Kidney epithelial cell (primary cell): ENCODE results near the gene TWNK. TPM values are rescaled to one million over a fixed set of nuclear protein-coding genes. Genes with fewer than 3 reads are reported as not detected.
"Not testable (repeated sequence)": the region's sequence is repeated elsewhere in the genome, so short reads cannot be mapped to it uniquely, and the experiment has no call there.

Experiments used
- DNase-seq: peaks from one replicate; pipeline ENCODE4 v3.0.0-alpha.2; 2010; ENCODE audit warnings: low read depth
- H3K27me3 ChIP-seq: 2 replicates; pipeline ENCODE4 v1.6.0; 2011; ENCODE audit warnings: low read length; ENCODE audit not compliant: control insufficient read depth, insufficient read depth
- H3K36me3 ChIP-seq: 2 replicates; pipeline ENCODE4 v1.5.1; 2011; ENCODE audit warnings: low read length; ENCODE audit not compliant: control insufficient read depth, insufficient read depth
- H3K4me3 ChIP-seq: 2 replicates; pipeline ENCODE4 v1.5.1; 2011; ENCODE audit warnings: low read depth, mild to moderate bottlenecking, control low read depth, low read length
- total RNA-seq: library from RNA; depleted of rRNA; stranded (reverse); fragments of >200 nt; gene quantifications from 2 replicates; pipeline ENCODE4 v1.2.3, GENCODE V29; 2015
- TF ChIP-seq, protein P1 (sequence below): IDR thresholded peaks from 2 replicates; pipeline ENCODE4 v1.5.1; 2011; ENCODE audit warnings: mild to moderate bottlenecking, moderate library complexity, low read length, control low read depth, inconsistent platforms; ENCODE audit not compliant: insufficient read depth, poor library complexity, severe bottlenecking

The TWNK gene
- total RNA-seq, 1 donor from 2014 or later: 14.1 TPM

DNA sequence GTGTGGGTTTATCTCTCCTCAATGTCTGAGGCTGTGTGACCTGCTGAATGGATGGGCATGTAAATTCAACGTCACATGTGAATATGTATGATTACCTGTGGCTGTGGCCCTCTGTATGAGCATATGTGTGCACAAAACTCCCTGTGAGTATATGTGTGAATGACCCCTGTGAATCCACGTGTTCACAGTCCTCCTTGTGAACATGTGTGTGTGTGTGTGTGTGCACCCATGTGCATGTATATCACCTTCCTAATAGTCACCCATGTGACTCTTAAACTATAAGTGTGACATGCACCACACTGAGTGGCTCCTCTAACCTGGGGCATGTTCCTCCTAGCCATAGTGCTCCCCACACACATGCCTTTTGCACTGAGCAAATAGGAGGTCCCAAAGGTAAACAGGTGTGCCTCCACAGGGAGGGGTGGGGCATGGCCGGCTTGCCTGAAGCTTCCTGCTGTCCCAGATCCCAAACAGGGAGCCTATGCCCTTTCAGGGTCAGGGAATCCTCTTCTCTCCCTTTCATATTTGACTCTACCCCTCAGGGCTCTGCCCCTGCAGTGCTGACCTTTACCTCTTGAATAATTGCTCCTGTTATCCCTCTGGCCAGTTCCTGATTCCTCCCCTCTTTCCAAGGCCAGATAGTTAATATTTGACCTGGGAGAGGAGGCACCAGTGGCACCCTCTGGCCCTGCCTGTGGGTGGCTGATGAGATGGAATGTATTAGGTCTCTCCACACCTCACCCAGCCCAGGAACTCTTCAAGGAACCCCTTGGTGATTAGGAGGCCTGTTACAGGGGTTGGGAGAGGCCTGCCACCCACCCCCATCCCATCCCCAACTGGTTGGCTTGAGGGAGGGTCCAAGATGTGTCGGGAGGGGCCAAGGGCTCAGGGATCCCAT lies 16.2 kb upstream of the TWNK start:
- H3K36me3 ChIP-seq: no peaks in the 10 kb centered on the region
- DNase-seq: no peak
- TF ChIP-seq, protein P1, sequence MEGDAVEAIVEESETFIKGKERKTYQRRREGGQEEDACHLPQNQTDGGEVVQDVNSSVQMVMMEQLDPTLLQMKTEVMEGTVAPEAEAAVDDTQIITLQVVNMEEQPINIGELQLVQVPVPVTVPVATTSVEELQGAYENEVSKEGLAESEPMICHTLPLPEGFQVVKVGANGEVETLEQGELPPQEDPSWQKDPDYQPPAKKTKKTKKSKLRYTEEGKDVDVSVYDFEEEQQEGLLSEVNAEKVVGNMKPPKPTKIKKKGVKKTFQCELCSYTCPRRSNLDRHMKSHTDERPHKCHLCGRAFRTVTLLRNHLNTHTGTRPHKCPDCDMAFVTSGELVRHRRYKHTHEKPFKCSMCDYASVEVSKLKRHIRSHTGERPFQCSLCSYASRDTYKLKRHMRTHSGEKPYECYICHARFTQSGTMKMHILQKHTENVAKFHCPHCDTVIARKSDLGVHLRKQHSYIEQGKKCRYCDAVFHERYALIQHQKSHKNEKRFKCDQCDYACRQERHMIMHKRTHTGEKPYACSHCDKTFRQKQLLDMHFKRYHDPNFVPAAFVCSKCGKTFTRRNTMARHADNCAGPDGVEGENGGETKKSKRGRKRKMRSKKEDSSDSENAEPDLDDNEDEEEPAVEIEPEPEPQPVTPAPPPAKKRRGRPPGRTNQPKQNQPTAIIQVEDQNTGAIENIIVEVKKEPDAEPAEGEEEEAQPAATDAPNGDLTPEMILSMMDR: no peak
- H3K27me3 ChIP-seq: no peaks in the 10 kb centered on the region
- no peak overlapping the region for H3K4me3 ChIP-seq

DNA sequence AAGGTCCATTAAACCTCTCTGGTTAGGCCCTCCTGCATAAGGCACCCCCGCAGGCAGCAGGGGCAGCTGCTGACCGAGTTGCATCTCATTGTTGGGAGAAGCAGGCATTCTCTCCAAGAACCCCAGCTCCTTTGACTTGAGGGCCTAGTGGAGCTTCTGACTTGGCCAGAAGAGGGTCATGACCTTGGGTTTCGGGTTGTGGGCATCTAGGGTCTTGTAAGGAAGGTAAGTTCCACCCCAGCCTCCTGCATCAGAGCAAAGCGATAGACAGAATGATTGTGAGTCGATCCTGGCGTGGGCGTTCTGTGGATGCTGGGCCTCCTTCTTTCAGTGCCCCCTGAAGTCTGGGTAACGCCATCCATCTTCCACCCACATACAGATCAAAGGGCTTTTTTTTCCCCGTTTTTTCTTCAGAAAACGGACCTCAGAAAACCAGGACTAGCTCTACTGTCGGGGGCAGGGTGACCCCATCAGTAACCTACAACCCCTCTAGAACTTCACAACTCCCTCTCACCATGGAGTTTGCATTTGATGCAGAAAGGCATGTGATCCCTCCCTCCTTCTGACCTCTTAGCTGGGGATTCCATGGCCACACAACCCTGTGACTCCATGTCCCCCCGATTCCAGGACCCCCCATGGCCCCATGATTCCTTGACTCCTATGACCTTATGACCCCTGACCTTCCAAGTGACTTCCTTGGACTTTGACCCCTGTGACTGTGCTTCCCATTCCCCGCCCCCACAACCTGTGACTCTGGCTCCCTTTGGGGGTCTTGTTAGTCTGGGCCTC lies 15.0 kb upstream of the TWNK start:
- no peaks in the 10 kb centered on the region for H3K27me3 ChIP-seq
- no peak for DNase-seq
- no peak overlapping the region for H3K4me3 ChIP-seq
- no peaks in the 10 kb centered on the region for H3K36me3 ChIP-seq
- TF ChIP-seq, protein P1: no peak

DNA sequence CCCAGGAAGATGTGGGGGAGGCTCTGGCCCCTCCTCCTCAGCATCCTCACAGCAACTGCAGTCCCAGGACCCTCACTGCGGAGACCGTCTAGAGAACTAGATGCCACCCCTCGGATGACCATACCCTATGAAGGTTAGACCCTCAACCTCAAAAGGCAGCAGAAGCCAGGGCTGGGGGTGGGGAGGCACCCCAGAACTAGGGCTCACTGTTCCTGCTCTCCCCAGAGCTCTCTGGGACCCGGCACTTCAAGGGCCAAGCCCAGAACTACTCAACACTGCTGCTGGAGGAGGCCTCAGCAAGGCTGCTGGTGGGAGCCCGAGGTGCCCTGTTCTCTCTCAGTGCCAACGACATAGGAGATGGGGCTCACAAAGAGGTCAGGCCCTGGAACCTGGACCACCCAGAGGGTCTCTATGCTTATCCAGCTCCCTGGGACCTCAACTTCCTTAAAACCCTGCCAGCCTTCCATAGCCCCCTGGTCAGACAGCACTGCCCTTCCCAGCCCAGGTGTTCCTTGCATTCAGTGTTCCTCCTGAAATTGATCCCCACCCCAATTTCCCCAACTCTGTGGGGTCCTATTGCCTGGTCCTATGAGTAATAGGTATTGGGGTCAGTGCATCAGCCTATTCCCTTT lies 14.3 kb upstream of the TWNK start:
- H3K27me3 ChIP-seq: no peaks in the 10 kb centered on the region
- H3K36me3 ChIP-seq: no peaks in the 10 kb centered on the region
- H3K4me3 ChIP-seq: no peak overlapping the region
- TF ChIP-seq, protein P1: no peak
- no peak for DNase-seq

DNA sequence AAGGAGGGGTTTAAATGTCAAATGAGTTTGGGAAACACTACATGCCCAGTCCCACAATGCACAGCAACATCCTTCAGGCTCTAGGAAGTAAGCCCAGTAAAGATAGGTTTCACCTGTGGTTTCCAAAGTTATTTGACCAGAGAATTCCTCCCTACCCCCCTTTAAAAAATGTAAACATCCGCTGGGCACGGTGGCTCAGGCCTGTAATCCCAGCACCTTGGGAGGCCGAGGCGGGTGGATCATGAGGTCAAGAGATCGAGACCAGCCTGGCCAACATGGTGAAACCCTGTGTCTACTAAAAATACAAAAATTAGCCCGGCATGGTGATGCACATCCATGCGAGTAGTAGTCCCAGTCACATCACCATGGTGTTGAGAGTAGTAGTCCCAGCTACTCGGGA lies 11.9 kb upstream of the TWNK start:
- not testable (repeated sequence) for DNase-seq, H3K36me3 ChIP-seq, H3K4me3 ChIP-seq, H3K27me3 ChIP-seq

DNA sequence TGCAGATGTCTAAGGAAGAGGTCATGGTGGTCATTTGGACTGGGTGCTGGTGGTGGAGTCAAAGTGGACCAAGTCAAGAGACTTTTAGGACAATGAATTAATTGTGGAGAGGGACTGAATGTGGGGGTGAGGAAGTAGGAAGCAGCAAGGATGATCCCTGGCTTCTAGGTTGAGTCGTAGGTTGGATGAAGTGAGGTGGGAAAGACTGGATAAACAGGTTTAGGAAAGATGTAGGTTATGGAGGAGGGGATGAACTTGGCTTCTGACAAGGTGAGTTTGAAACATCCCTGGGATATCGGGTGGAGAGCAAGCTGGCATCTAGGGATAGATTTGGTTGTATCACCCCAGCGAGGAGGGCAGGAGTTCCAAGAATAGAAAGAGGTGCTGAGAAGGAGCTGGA lies 10.4 kb upstream of the TWNK start:
- Histone ChIP-seq H3K36me3 (no peaks in the 10 kb centered on the region), H3K4me3 (no peak overlapping the region), H3K27me3 (no peaks in the 10 kb centered on the region)
- TF ChIP-seq, protein P1: no peak
- DNase-seq: no peak

DNA sequence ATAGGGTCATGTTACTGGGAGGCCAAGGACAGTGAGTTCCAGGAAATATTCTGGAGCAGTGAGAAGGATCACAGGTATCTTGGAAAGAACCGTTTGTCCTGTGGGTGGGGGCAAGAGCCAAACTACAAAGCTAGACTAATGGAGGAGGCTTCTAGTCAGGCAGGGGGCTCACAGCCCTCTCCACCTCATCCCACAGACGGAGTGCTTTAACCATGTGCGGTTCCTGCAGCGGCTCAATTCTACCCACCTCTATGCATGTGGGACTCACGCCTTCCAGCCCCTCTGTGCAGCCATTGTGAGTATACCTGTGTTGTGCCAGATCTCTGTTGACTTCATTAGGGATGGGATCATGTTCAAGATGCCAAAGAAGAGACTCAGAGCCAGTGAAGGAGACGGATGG lies 9.9 kb upstream of the TWNK start:
- Histone ChIP-seq H3K4me3 (no peak overlapping the region), H3K36me3 (no peaks in the 10 kb centered on the region), H3K27me3 (no peaks in the 10 kb centered on the region)
- TF ChIP-seq, protein P1: no peak
- no peak for DNase-seq
